Stimulated activated memory B cell treated with anti-CD40 and anti-IgM and Interleukin-4, amounts not matched to agents 10 μg/mL and 1 μg/mL and 100 μg/mL, for 72 hours (primary cell): ENCODE measurements around the gene ANO9.

Experiments
- ATAC-seq: fragments of 150-1000 bp; cut with Tn5 transposase; 2 replicates; pipeline ENCODE4 v1.10.0; 2021
- H3K27ac Mint-ChIP-seq: one replicate; pipeline ENCODE4 v1.8.0; 2022; ENCODE audit warnings: mild to moderate bottlenecking, mixed read lengths
- H3K27me3 Mint-ChIP-seq: one replicate; pipeline ENCODE4 v1.8.0; 2022; ENCODE audit warnings: mixed read lengths
- H3K36me3 Mint-ChIP-seq: one replicate; pipeline ENCODE4 v1.8.0; 2022; ENCODE audit warnings: mixed read lengths
- H3K4me1 Mint-ChIP-seq: one replicate; pipeline ENCODE4 v1.8.0; 2022; ENCODE audit warnings: mixed read lengths
- H3K4me3 Mint-ChIP-seq: one replicate; pipeline ENCODE4 v1.8.0; 2022; ENCODE audit warnings: mild to moderate bottlenecking, moderate library complexity, mixed read lengths
- H3K9me3 Mint-ChIP-seq: one replicate; pipeline ENCODE4 v1.8.0; 2022; ENCODE audit warnings: mixed read lengths

ANO9 gene

GRCh38 chr11:441418-442274 is at the start of gene ANO9:
TSS of gene ANO9 (minus strand) at chr11:442011. CDS start at chr11:441926, 85 bp downstream.
- no peaks in the 10 kb centered on the region for H3K27me3 Mint-ChIP-seq
- peaks cover 41% of the 10 kb centered on the region for H3K4me1 Mint-ChIP-seq
- peak within 1 kb of the TSS; percentile 74 for H3K4me3 Mint-ChIP-seq
- no peaks in the 10 kb centered on the region for H3K36me3 Mint-ChIP-seq
- peak within 1 kb of the TSS; percentile 53 for H3K27ac Mint-ChIP-seq
- ATAC-seq = peak; percentile 85
- H3K9me3 Mint-ChIP-seq = no peaks in the 10 kb centered on the region

- H3K27ac Mint-ChIP-seq = no peak overlapping the region
- no peak overlapping the region for H3K4me3 Mint-ChIP-seq
- H3K36me3 Mint-ChIP-seq = peaks cover 53% of the 10 kb centered on the region
- no peaks in the 10 kb centered on the region for H3K27me3 Mint-ChIP-seq
- no peak for ATAC-seq
- H3K4me1 Mint-ChIP-seq = peaks cover 21% of the 10 kb centered on the region
- no peaks in the 10 kb centered on the region for H3K9me3 Mint-ChIP-seq
Measured at GRCh38 chr11:491358-491757, 49.5 kb upstream of the ANO9 start.

- no peak for ATAC-seq
- Mint-ChIP-seq H3K27me3 (no peaks in the 10 kb centered on the region), H3K27ac (no peak overlapping the region), H3K4me3 (no peak overlapping the region), H3K4me1 (peaks cover 18% of the 10 kb centered on the region), H3K9me3 (no peaks in the 10 kb centered on the region), H3K36me3 (peaks cover 51% of the 10 kb centered on the region)
Measured at GRCh38 chr11:490930-491260, 49.1 kb upstream of the ANO9 start.

- Mint-ChIP-seq H3K9me3 (no peaks in the 10 kb centered on the region), H3K4me3 (no peak overlapping the region), H3K27me3 (no peaks in the 10 kb centered on the region), H3K27ac (no peak overlapping the region), H3K4me1 (peaks cover 14% of the 10 kb centered on the region), H3K36me3 (peaks cover 45% of the 10 kb centered on the region)
- ATAC-seq = peak; percentile 2
Measured at GRCh38 chr11:490186-490929, 48.5 kb upstream of the ANO9 start.

GRCh38 chr11:489610-490185 is 47.9 kb upstream of the ANO9 start:
- Mint-ChIP-seq H3K27ac (no peak overlapping the region), H3K9me3 (no peaks in the 10 kb centered on the region), H3K4me1 (peaks cover 14% of the 10 kb centered on the region), H3K4me3 (no peak overlapping the region), H3K36me3 (peaks cover 39% of the 10 kb centered on the region), H3K27me3 (no peaks in the 10 kb centered on the region)
- ATAC-seq = no peak

GRCh38 chr11:488992-489391 is 47.2 kb upstream of the ANO9 start:
- no peak for ATAC-seq
- peaks cover 39% of the 10 kb centered on the region for H3K36me3 Mint-ChIP-seq
- no peak overlapping the region for H3K4me3 Mint-ChIP-seq
- H3K27me3 Mint-ChIP-seq = no peaks in the 10 kb centered on the region
- peaks cover 14% of the 10 kb centered on the region for H3K4me1 Mint-ChIP-seq
- no peak overlapping the region for H3K27ac Mint-ChIP-seq
- no peaks in the 10 kb centered on the region for H3K9me3 Mint-ChIP-seq

- Mint-ChIP-seq H3K36me3 (peaks cover 39% of the 10 kb centered on the region), H3K9me3 (no peaks in the 10 kb centered on the region), H3K27me3 (no peaks in the 10 kb centered on the region), H3K4me1 (peaks cover 14% of the 10 kb centered on the region), H3K4me3 (no peak overlapping the region), H3K27ac (no peak overlapping the region)
- no peak for ATAC-seq
Measured at GRCh38 chr11:488579-488978, 46.8 kb upstream of the ANO9 start.

- no peaks in the 10 kb centered on the region for H3K9me3 Mint-ChIP-seq
- no peaks in the 10 kb centered on the region for H3K27me3 Mint-ChIP-seq
- H3K36me3 Mint-ChIP-seq = peaks cover 38% of the 10 kb centered on the region
- H3K4me3 Mint-ChIP-seq = no peak overlapping the region
- H3K4me1 Mint-ChIP-seq = peaks cover 13% of the 10 kb centered on the region
- ATAC-seq = no peak
- H3K27ac Mint-ChIP-seq = no peak overlapping the region
Measured at GRCh38 chr11:488062-488461, 46.3 kb upstream of the ANO9 start.

GRCh38 chr11:487571-488021 is 45.8 kb upstream of the ANO9 start:
- peaks cover 8% of the 10 kb centered on the region for H3K4me1 Mint-ChIP-seq
- no peak for ATAC-seq
- H3K9me3 Mint-ChIP-seq = no peaks in the 10 kb centered on the region
- no peak overlapping the region for H3K4me3 Mint-ChIP-seq
- peaks cover 34% of the 10 kb centered on the region for H3K36me3 Mint-ChIP-seq
- H3K27me3 Mint-ChIP-seq = no peaks in the 10 kb centered on the region
- no peak overlapping the region for H3K27ac Mint-ChIP-seq

GRCh38 chr11:486189-486588 is 44.4 kb upstream of the ANO9 start:
- no peak overlapping the region for H3K27ac Mint-ChIP-seq
- H3K36me3 Mint-ChIP-seq = peaks cover 31% of the 10 kb centered on the region
- H3K27me3 Mint-ChIP-seq = no peaks in the 10 kb centered on the region
- H3K4me1 Mint-ChIP-seq = no peaks in the 10 kb centered on the region
- peak; percentile 47 for ATAC-seq
- H3K9me3 Mint-ChIP-seq = no peaks in the 10 kb centered on the region
- no peak overlapping the region for H3K4me3 Mint-ChIP-seq

- Mint-ChIP-seq H3K27ac (no peak overlapping the region), H3K4me3 (no peak overlapping the region), H3K27me3 (no peaks in the 10 kb centered on the region), H3K9me3 (no peaks in the 10 kb centered on the region), H3K4me1 (no peaks in the 10 kb centered on the region), H3K36me3 (peaks cover 25% of the 10 kb centered on the region)
- no peak for ATAC-seq
Measured at GRCh38 chr11:484616-485015, 42.8 kb upstream of the ANO9 start.

GRCh38 chr11:479311-479710 is 37.5 kb upstream of the ANO9 start:
- Mint-ChIP-seq H3K27ac (no peak overlapping the region), H3K9me3 (no peaks in the 10 kb centered on the region)
- no peak for ATAC-seq

GRCh38 chr11:477052-477715 is 35.4 kb upstream of the ANO9 start:
- Mint-ChIP-seq H3K4me1 (no peaks in the 10 kb centered on the region), H3K36me3 (peaks cover 24% of the 10 kb centered on the region), H3K27ac (no peak overlapping the region), H3K9me3 (no peaks in the 10 kb centered on the region), H3K4me3 (no peak overlapping the region), H3K27me3 (no peaks in the 10 kb centered on the region)
- ATAC-seq = no peak

More at GRCh38 chr11:479311-479710, 37.5 kb upstream of the ANO9 start:
- Mint-ChIP-seq H3K27me3 (no peaks in the 10 kb centered on the region), H3K4me1 (no peaks in the 10 kb centered on the region), H3K4me3 (no peak overlapping the region), H3K36me3 (peaks cover 24% of the 10 kb centered on the region)

GRCh38 chr11:476416-476815 is 34.6 kb upstream of the ANO9 start:
- Mint-ChIP-seq H3K27ac (no peak overlapping the region), H3K4me1 (no peaks in the 10 kb centered on the region), H3K4me3 (no peak overlapping the region), H3K27me3 (no peaks in the 10 kb centered on the region), H3K9me3 (no peaks in the 10 kb centered on the region), H3K36me3 (peaks cover 21% of the 10 kb centered on the region)
- no peak for ATAC-seq

- no peaks in the 10 kb centered on the region for H3K4me1 Mint-ChIP-seq
- no peaks in the 10 kb centered on the region for H3K9me3 Mint-ChIP-seq
- H3K27ac Mint-ChIP-seq = no peak overlapping the region
- no peak for ATAC-seq
- no peak overlapping the region for H3K4me3 Mint-ChIP-seq
- H3K36me3 Mint-ChIP-seq = peaks cover 17% of the 10 kb centered on the region
- H3K27me3 Mint-ChIP-seq = no peaks in the 10 kb centered on the region
Measured at GRCh38 chr11:475941-476340, 34.1 kb upstream of the ANO9 start.
